HG02798 (cell line): ENCODE data around the gene PPP1CB.
"Not testable (repeated sequence)": the region's sequence is repeated elsewhere in the genome, so short reads cannot be mapped to it uniquely, and the experiment has no call there.

Experiments
- ATAC-seq: cut with Tn5 transposase; IDR thresholded peaks from one replicate; pipeline ENCODE4 v1.9.1; 2021; ENCODE audit warnings: mild to moderate bottlenecking; ENCODE audit not compliant: unreplicated experiment, poor library complexity

Gene PPP1CB

GRCh38 chr2:28772351-28772750, 20.7 kb downstream of the PPP1CB start:
- no peak for ATAC-seq

- no peak for ATAC-seq
Measured at GRCh38 chr2:28776471-28776870, 24.8 kb downstream of the PPP1CB start.

GRCh38 chr2:28778392-28778791, 26.8 kb downstream of the PPP1CB start:
- ATAC-seq: no peak

- no peak for ATAC-seq
Measured at GRCh38 chr2:28779001-28779400, 27.4 kb downstream of the PPP1CB start.

- no peak for ATAC-seq
Measured at GRCh38 chr2:28780496-28780895, 28.9 kb downstream of the PPP1CB start.

- ATAC-seq: no peak
Measured at GRCh38 chr2:28782423-28782822, 30.8 kb downstream of the PPP1CB start.

GRCh38 chr2:28784570-28784969, 32.9 kb downstream of the PPP1CB start:
- ATAC-seq: not testable (repeated sequence)

- ATAC-seq: no peak
Measured at GRCh38 chr2:28796620-28797019, 45.0 kb downstream of the PPP1CB start.

- ATAC-seq: no peak
Measured at GRCh38 chr2:28801726-28802125, 50.1 kb downstream of the PPP1CB start.

GRCh38 chr2:28802975-28803429, 51.4 kb downstream of the PPP1CB start:
- no peak for ATAC-seq

GRCh38 chr2:28809927-28810326, 58.3 kb downstream of the PPP1CB start:
- ATAC-seq: no peak

- peak; percentile 75 for ATAC-seq
Measured at GRCh38 chr2:28810384-28811285, 59.0 kb downstream of the PPP1CB start, which contains the start of gene SPDYA. TSS of gene SPDYA (plus strand) at chr2:28810834. CDS start at chr2:28816015, 5,181 bp downstream.

GRCh38 chr2:28818053-28818452, 66.4 kb downstream of the PPP1CB start:
- no peak for ATAC-seq

GRCh38 chr2:28821295-28821958, 69.8 kb downstream of the PPP1CB start:
- ATAC-seq: no peak

GRCh38 chr2:28822036-28822435, 70.4 kb downstream of the PPP1CB start:
- no peak for ATAC-seq

- no peak for ATAC-seq
Measured at GRCh38 chr2:28824207-28824606, 72.6 kb downstream of the PPP1CB start.

GRCh38 chr2:28824870-28825269, 73.2 kb downstream of the PPP1CB start:
- ATAC-seq: no peak

- no peak for ATAC-seq
Measured at GRCh38 chr2:28828382-28828781, 76.8 kb downstream of the PPP1CB start.

- no peak for ATAC-seq
Measured at GRCh38 chr2:28833740-28834470, 82.3 kb downstream of the PPP1CB start.

- no peak for ATAC-seq
Measured at GRCh38 chr2:28835781-28836180, 84.2 kb downstream of the PPP1CB start.

GRCh38 chr2:28838971-28839370, 87.3 kb downstream of the PPP1CB start:
- ATAC-seq: no peak
